CD14-positive monocyte (primary cell): Measurements from ENCODE around the gene GBGT1. TPM values are rescaled to one million over a fixed set of nuclear protein-coding genes. Genes with fewer than 3 reads are reported as not detected.

Experiments
- DNase-seq, 3 donors: peaks; one replicate each; pipeline ENCODE4 v3.0.0-alpha.2; 2011 to 2022
- H2AFZ ChIP-seq: 2 replicates; pipeline ENCODE4 v1.6.0; 2012; ENCODE audit warnings: mild to moderate bottlenecking, low read depth, low read length, inconsistent platforms; ENCODE audit not compliant: insufficient read depth, poor library complexity, severe bottlenecking
- H3K27ac ChIP-seq, 2 donors: 1 replicate in 1 of 2; 2 replicates in 1 of 2; pipeline ENCODE4 v1.5.1; 2012 to 2013; ENCODE audit warnings: low read length in 2 of 2, control low read depth in 1 of 2, inconsistent platforms in 1 of 2, low read depth in 1 of 2, mild to moderate bottlenecking in 1 of 2
- H3K27me3 ChIP-seq, 2 donors: one replicate each; pipeline versions ENCODE4 v1.6.0 to v1.6.1; 2011 to 2013; ENCODE audit warnings: low read length in 2 of 2; ENCODE audit not compliant: control insufficient read depth in 2 of 2, insufficient read depth in 2 of 2
- H3K36me3 ChIP-seq, 2 donors: replicated peaks in 1 of 2; 1 replicate in 1 of 2; 2 replicates in 1 of 2; pipeline versions ENCODE4 v1.5.1 to v1.6.1; 2012 to 2013; ENCODE audit warnings: low read length in 2 of 2, control low read depth in 1 of 2, inconsistent platforms in 1 of 2, mild to moderate bottlenecking in 1 of 2; ENCODE audit not compliant: insufficient read depth in 2 of 2, control insufficient read depth in 1 of 2
- H3K4me1 ChIP-seq, 2 donors: 1 replicate in 1 of 2; 2 replicates in 1 of 2; pipeline versions ENCODE4 v1.5.1 to v1.6.1; 2012 to 2013; ENCODE audit warnings: low read length in 2 of 2, control low read depth in 1 of 2, inconsistent platforms in 1 of 2, mild to moderate bottlenecking in 1 of 2, moderate library complexity in 1 of 2; ENCODE audit not compliant: insufficient read depth in 2 of 2, control insufficient read depth in 1 of 2
- H3K4me2 ChIP-seq: replicated peaks from 2 replicates; pipeline ENCODE3; 2012; ENCODE audit warnings: low read length, moderate library complexity, mild to moderate bottlenecking; ENCODE audit not compliant: poor library complexity, severe bottlenecking; ENCODE audit errors: extremely low read depth
- H3K4me3 ChIP-seq, 3 experiments: fragments of 200-600 bp in 1 of 3; sonication (generic) in 1 of 3; replicated peaks in 1 of 3; 1 replicate in 2 of 3; 2 replicates in 1 of 3; pipeline ENCODE4 v1.5.1; 2011 to 2013; ENCODE audit warnings: low read length in 3 of 3, mild to moderate bottlenecking in 3 of 3, control low read depth in 2 of 3, low read depth in 2 of 3, inconsistent platforms in 1 of 3, moderate library complexity in 1 of 3
- H3K79me2 ChIP-seq: 2 replicates; pipeline ENCODE4 v1.6.0; 2012; ENCODE audit warnings: mild to moderate bottlenecking, control low read depth, inconsistent platforms, low read length, moderate library complexity; ENCODE audit not compliant: insufficient read depth
- H3K9ac ChIP-seq: 2 replicates; pipeline ENCODE4 v1.6.0; 2017; ENCODE audit warnings: low read length, mild to moderate bottlenecking; ENCODE audit not compliant: insufficient read depth, poor library complexity, severe bottlenecking
- H3K9me3 ChIP-seq, 2 donors: replicated peaks in 1 of 2; 1 replicate in 1 of 2; 2 replicates in 1 of 2; pipeline versions ENCODE4 v1.5.1 to v1.6.1; 2012 to 2013; ENCODE audit warnings: low read length in 2 of 2, control low read depth in 1 of 2; ENCODE audit not compliant: control insufficient read depth in 1 of 2, insufficient read depth in 1 of 2
- H4K20me1 ChIP-seq: 2 replicates; pipeline ENCODE4 v1.6.0; 2012; ENCODE audit warnings: mild to moderate bottlenecking, low read length, control low read depth, moderate library complexity; ENCODE audit not compliant: insufficient read depth
- H3K27ac Mint-ChIP-seq, 7 donors: one replicate each; pipeline ENCODE4 v1.8.0; 2020; ENCODE audit warnings: mild to moderate bottlenecking in 7 of 7, mixed read lengths in 7 of 7, moderate library complexity in 6 of 7, inconsistent platforms in 2 of 7
- H3K27me3 Mint-ChIP-seq, 3 donors: one replicate each; pipeline ENCODE4 v1.8.0; 2021 to 2022; ENCODE audit warnings: low read depth in 3 of 3, mild to moderate bottlenecking in 3 of 3, mixed read lengths in 3 of 3, moderate library complexity in 3 of 3, inconsistent platforms in 1 of 3
- H3K36me3 Mint-ChIP-seq, 2 donors: one replicate each; pipeline ENCODE4 v1.8.0; 2020; ENCODE audit warnings: mixed read lengths in 2 of 2, inconsistent platforms in 1 of 2, mild to moderate bottlenecking in 1 of 2
- H3K4me1 Mint-ChIP-seq: one replicate; pipeline ENCODE4 v1.8.0; 2020; ENCODE audit warnings: mild to moderate bottlenecking, mixed read lengths
- H3K4me3 Mint-ChIP-seq, 2 donors: one replicate each; pipeline ENCODE4 v1.8.0; 2020; ENCODE audit warnings: mild to moderate bottlenecking in 2 of 2, mixed read lengths in 2 of 2, moderate library complexity in 1 of 2
- H3K9me3 Mint-ChIP-seq, 7 donors: one replicate each; pipeline ENCODE4 v1.8.0; 2020 to 2022; ENCODE audit warnings: mixed read lengths in 7 of 7, mild to moderate bottlenecking in 6 of 7, moderate library complexity in 6 of 7, inconsistent platforms in 2 of 7
- WGBS: methylation state at CpG from one replicate; pipeline ENCODE4 v1.1.5; 2013; ENCODE audit warnings: missing lambda C conversion rate; ENCODE audit not compliant: insufficient coverage; 5-methylcytosine and 5-hydroxymethylcytosine counted together
- intact Hi-C, 2 donors: fragments of 100-400 bp; cut with micrococcal nuclease; formaldehyde crosslinking; loops; one replicate each; pipeline versions ENCODE4 v1.15.0 to v1.15.1; 2023
- polyA plus RNA-seq, 3 donors: library from polyadenylated mRNA; depleted of rRNA in 1 of 3; unstranded in 2 of 3; stranded (reverse) in 1 of 3; fragments of 300-500 nt in 2 of 3; fragments of >200 nt in 1 of 3; fragmentation: Illumina TruSeq in 2 of 3; gene quantifications; 1 replicate in 2 of 3; 2 replicates in 1 of 3; pipeline ENCODE4 v1.2.3, GENCODE V29; 2012 to 2021
- TF ChIP-seq, protein P1 (sequence below): fragments of 200-600 bp; IDR thresholded peaks from one replicate; pipeline ENCODE4 v1.8.0; 2022; ENCODE audit warnings: antibody characterized with exemption, mild to moderate bottlenecking

The GBGT1 gene
- polyA plus RNA-seq, 3 donors, result 7.1 to 40.1 (median 8.0) TPM

DNA sequence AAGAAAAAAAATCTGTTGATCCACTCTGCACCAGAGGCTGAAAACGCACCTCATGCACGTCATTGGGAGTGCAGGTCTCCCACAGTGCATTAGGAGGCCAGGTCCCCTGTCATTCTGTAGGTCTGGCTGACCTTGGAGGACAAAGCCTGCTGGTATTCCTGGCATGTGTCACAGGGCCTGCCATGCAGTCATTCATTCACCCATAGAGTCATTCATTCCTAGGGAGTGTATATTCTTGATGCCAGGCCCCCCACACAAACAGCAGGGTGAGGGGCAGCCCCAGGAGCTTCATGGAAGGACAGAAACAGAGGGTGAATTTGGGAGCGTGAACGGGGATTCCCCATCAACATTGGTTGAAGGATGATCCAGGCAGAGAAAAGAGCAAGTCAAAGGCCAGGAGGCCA lies 2.2 kb downstream of the GBGT1 start:
- no peaks in the 10 kb centered on the region for H3K9me3 Mint-ChIP-seq

DNA sequence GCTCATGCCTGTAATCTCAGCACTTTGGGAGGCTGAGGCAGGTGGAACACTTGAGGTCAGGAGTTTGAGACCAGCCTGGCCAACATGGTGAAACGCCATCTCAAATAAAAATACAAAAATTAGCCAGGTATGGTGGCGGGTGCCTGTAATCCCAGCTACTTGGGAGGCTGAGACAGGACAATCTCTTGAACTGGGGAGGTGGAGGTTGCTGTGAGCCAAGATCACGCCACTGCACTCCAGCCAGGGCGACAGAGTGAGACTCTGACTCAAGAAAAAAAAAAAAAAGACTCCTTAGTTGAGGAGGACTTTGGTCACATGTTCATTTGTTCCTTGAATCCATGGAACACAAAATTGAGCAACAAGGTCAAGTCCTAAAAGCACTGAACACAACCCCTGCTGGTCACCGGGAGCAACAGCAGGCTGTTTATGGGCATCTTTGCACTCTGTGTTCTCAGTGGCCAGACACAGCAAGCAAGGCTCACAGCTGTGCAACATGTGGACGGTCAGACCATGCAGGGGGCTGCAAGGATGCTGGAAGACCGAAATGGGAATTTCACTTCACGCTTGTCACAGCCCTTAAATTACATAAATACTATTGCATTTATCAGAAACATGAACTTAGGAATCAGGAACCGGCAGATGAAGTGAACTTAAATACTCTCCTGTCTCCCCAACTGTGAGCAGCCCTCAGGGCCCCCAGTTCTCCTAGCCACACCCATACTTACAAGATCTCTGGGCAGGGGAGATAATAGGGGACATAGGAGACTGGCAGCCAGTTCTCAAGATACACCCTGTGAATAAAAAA lies 2.8 kb downstream of the GBGT1 start:
- peaks cover 30% of the 10 kb centered on the region for H3K4me1 Mint-ChIP-seq
- Histone ChIP-seq H3K36me3 (peaks cover 22 to 41% of the 10 kb centered on the region in 2 donors), H3K4me2 (no peak overlapping the region), H3K4me1 (peaks cover 32 to 38% of the 10 kb centered on the region in 2 donors), H3K27me3 (peaks cover 0 to 6% of the 10 kb centered on the region in 2 donors), H3K4me3 (no peak overlapping the region), H3K9me3 (no peaks in the 10 kb centered on the region), H3K27ac (no peak overlapping the region), H3K79me2 (peaks cover 9% of the 10 kb centered on the region), H2AFZ (no peak overlapping the region), H3K9ac (no peak overlapping the region), H4K20me1 (peaks cover 54% of the 10 kb centered on the region)
- peak overlapping the region; percentile 50 to 65 for H3K4me3 Mint-ChIP-seq
- H3K27ac Mint-ChIP-seq, result peak overlapping the region in 2 of 7 donors; percentile 50 to 77
- intact Hi-C loops, result no loop called here
- H3K27me3 Mint-ChIP-seq, result peaks cover 0 to 21% (median 10%) of the 10 kb centered on the region in 3 donors
- WGBS, result 41% methylated on average over 5 of the region's 9 CpGs
- no peaks in the 10 kb centered on the region for H3K9me3 Mint-ChIP-seq
- peaks cover 37 to 55% of the 10 kb centered on the region in 2 donors for H3K36me3 Mint-ChIP-seq
- DNase-seq, result peak; percentile 73 to 90 (median 83)
- TF ChIP-seq, protein P1, sequence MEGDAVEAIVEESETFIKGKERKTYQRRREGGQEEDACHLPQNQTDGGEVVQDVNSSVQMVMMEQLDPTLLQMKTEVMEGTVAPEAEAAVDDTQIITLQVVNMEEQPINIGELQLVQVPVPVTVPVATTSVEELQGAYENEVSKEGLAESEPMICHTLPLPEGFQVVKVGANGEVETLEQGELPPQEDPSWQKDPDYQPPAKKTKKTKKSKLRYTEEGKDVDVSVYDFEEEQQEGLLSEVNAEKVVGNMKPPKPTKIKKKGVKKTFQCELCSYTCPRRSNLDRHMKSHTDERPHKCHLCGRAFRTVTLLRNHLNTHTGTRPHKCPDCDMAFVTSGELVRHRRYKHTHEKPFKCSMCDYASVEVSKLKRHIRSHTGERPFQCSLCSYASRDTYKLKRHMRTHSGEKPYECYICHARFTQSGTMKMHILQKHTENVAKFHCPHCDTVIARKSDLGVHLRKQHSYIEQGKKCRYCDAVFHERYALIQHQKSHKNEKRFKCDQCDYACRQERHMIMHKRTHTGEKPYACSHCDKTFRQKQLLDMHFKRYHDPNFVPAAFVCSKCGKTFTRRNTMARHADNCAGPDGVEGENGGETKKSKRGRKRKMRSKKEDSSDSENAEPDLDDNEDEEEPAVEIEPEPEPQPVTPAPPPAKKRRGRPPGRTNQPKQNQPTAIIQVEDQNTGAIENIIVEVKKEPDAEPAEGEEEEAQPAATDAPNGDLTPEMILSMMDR, result peak; percentile 91

More for the DNA sequence above, 2.2 kb downstream of the GBGT1 start:
- Histone ChIP-seq H3K79me2 (peaks cover 9% of the 10 kb centered on the region), H3K4me1 (peaks cover 32 to 38% of the 10 kb centered on the region in 2 donors), H3K4me2 (no peak overlapping the region), H3K4me3 (no peak overlapping the region), H3K9me3 (no peaks in the 10 kb centered on the region), H3K9ac (no peak overlapping the region), H2AFZ (no peak overlapping the region), H4K20me1 (peaks cover 51% of the 10 kb centered on the region), H3K27me3 (peaks cover 0 to 6% of the 10 kb centered on the region in 2 donors), H3K27ac (no peak overlapping the region), H3K36me3 (peaks cover 20 to 39% of the 10 kb centered on the region in 2 donors)
- H3K4me3 Mint-ChIP-seq, result peak overlapping the region; percentile 28 to 42
- H3K36me3 Mint-ChIP-seq, result peaks cover 35 to 51% of the 10 kb centered on the region in 2 donors
- H3K4me1 Mint-ChIP-seq, result peaks cover 30% of the 10 kb centered on the region
- H3K27ac Mint-ChIP-seq, result peak overlapping the region in 1 of 7 donors; percentile 36
- TF ChIP-seq, protein P1, result no peak
- DNase-seq, result no peak
- peaks cover 0 to 26% (median 10%) of the 10 kb centered on the region in 3 donors for H3K27me3 Mint-ChIP-seq
- 88% methylated on average over 4 of the region's 4 CpGs for WGBS
- intact Hi-C loops, result no loop called here
